GM23248 (cell line): ENCODE measurements around the gene TWF2. TPM values are rescaled to one million over a fixed set of nuclear protein-coding genes. Genes with fewer than 3 reads are reported as not detected.

ENCODE experiments used
- DNase-seq: peaks from one replicate; pipeline ENCODE4 v3.0.0-alpha.2; 2015
- H2AFZ ChIP-seq: fragments of 200-600 bp; sonication (generic); 2 replicates; pipeline ENCODE4 v1.6.1; 2016; ENCODE audit warnings: antibody characterized with exemption
- H3F3A ChIP-seq: fragments of 200-600 bp; sonication (generic); 2 replicates; pipeline ENCODE4 v1.6.1; 2016; ENCODE audit warnings: mild to moderate bottlenecking, antibody characterized with exemption, mixed run types; ENCODE audit not compliant: insufficient read depth
- H3K27ac ChIP-seq: fragments of 200-600 bp; sonication (generic); 2 replicates; pipeline ENCODE4 v1.5.1; 2016; ENCODE audit warnings: mild to moderate bottlenecking
- H3K27me3 ChIP-seq: fragments of 200-600 bp; sonication (generic); replicated peaks from 2 replicates; pipeline ENCODE4 v1.6.1; 2016; ENCODE audit warnings: mild to moderate bottlenecking; ENCODE audit not compliant: insufficient read depth
- H3K36me3 ChIP-seq: fragments of 200-600 bp; sonication (generic); 2 replicates; pipeline ENCODE4 v1.6.1; 2016; ENCODE audit warnings: low read depth, mild to moderate bottlenecking
- H3K4me1 ChIP-seq: fragments of 200-600 bp; sonication (generic); 2 replicates; pipeline ENCODE4 v1.6.1; 2016; ENCODE audit warnings: mild to moderate bottlenecking; ENCODE audit not compliant: insufficient read depth
- H3K4me2 ChIP-seq: fragments of 200-600 bp; sonication (generic); one replicate; pipeline ENCODE4 v1.6.1; 2016; ENCODE audit warnings: mild to moderate bottlenecking; ENCODE audit not compliant: unreplicated experiment
- H3K4me3 ChIP-seq: fragments of 200-600 bp; sonication (generic); 2 replicates; pipeline ENCODE4 v1.5.1; 2016; ENCODE audit warnings: mild to moderate bottlenecking
- H3K79me2 ChIP-seq: fragments of 200-600 bp; sonication (generic); 2 replicates; pipeline ENCODE4 v1.6.1; 2016; ENCODE audit warnings: mild to moderate bottlenecking; ENCODE audit not compliant: insufficient read depth
- H3K9ac ChIP-seq: fragments of 200-600 bp; sonication (generic); 2 replicates; pipeline ENCODE4 v1.6.1; 2016; ENCODE audit warnings: mild to moderate bottlenecking
- H3K9me2 ChIP-seq: fragments of 200-600 bp; sonication (generic); 2 replicates; pipeline ENCODE4 v1.6.1; 2016; ENCODE audit warnings: mixed run types, mild to moderate bottlenecking, moderate library complexity; ENCODE audit not compliant: insufficient read depth
- H3K9me3 ChIP-seq: fragments of 200-600 bp; sonication (generic); one replicate; pipeline ENCODE4 v1.6.1; 2017; ENCODE audit warnings: low read depth
- H4K20me1 ChIP-seq: fragments of 200-600 bp; sonication (generic); 2 replicates; pipeline ENCODE4 v1.6.0; 2016; ENCODE audit not compliant: insufficient read depth
- EZH2 ChIP-seq: fragments of 200-600 bp; sonication (generic); IDR thresholded peaks from 2 replicates; pipeline ENCODE4 v1.6.1; 2018; ENCODE audit warnings: antibody characterized with exemption, mild to moderate bottlenecking; ENCODE audit not compliant: insufficient read depth, poor library complexity, severe bottlenecking
- EZH2phosphoT487 ChIP-seq: fragments of 200-600 bp; sonication (generic); IDR thresholded peaks from 2 replicates; pipeline ENCODE4 v1.6.1; 2018; ENCODE audit warnings: antibody characterized with exemption, moderate library complexity, mild to moderate bottlenecking, low read depth; ENCODE audit not compliant: insufficient read depth
- WGBS, 2 experiments: methylation state at CpG; one replicate each; pipeline ENCODE4 v1.1.6; 2015 to 2017; ENCODE audit warnings: low lambda C conversion rate in 2 of 2, low coverage in 1 of 2; ENCODE audit errors: missing lambda C conversion rate in 2 of 2; 5-methylcytosine and 5-hydroxymethylcytosine counted together
- in situ Hi-C: fragments of 300-500 bp; cut with MboI; formaldehyde crosslinking; loops from 2 replicates; pipeline ENCODE4 v1.15.0; 2020
- polyA plus RNA-seq: library from polyadenylated mRNA; unstranded; fragments of >200 nt; fragmentation: Nextera tagmentation; extraction: Ambion mirVana; gene quantifications from 2 replicates; pipeline ENCODE4 v1.2.1, GENCODE V29; 2016
- total RNA-seq: library from RNA; depleted of rRNA; stranded (reverse); fragments of >200 nt; shearing (Covaris generic); gene quantifications from 2 replicates; pipeline ENCODE4 v1.2.3, GENCODE V29; 2014

The TWF2 gene
- total and polyA plus RNA-seq, 2 experiments from 2014 or later: 95.1 to 137 TPM

DNA sequence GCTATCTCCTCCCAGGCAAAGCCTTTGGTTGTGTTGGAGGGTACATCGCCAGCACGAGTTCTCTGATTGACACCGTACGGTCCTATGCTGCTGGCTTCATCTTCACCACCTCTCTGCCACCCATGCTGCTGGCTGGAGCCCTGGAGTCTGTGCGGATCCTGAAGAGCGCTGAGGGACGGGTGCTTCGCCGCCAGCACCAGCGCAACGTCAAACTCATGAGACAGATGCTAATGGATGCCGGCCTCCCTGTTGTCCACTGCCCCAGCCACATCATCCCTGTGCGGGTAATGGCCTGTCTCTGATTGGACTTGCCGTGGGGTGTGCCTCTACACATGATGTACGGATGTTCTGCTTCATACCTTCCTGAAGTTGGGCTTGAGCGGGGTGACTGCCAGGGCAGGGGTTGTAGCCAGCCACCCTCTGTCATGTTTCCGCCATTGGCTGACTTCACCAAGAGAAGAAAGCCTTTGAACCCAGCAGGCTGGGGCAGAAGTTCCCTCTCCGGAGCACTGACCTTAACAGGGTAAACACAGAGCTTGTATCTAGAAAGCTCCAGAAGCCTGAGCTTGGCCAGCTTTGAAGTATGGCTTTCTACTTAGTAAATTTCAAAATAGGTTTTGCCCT lies 27.6 kb downstream of the TWF2 start:
- Histone ChIP-seq H3K9ac (no peak overlapping the region), H3K36me3 (peaks cover 69% of the 10 kb centered on the region), H3K4me3 (no peak overlapping the region), H2AFZ (no peak overlapping the region), H3K9me2 (no peaks in the 10 kb centered on the region), H3K4me2 (no peak overlapping the region), H3F3A (peaks cover 18% of the 10 kb centered on the region), H3K9me3 (no peaks in the 10 kb centered on the region), H3K4me1 (0 out of 2 replicates have a peak, but pooled peaks cover under 1% of the 10 kb centered on the region), H3K27me3 (no peaks in the 10 kb centered on the region), H3K27ac (no peak overlapping the region), H3K79me2 (no peaks in the 10 kb centered on the region), H4K20me1 (no peaks in the 10 kb centered on the region)
- no peak for DNase-seq
- in situ Hi-C loops: no loop called here
- TF ChIP-seq EZH2: no peak
- no peak for TF ChIP-seq EZH2phosphoT487
- 92 to 93% methylated on average over 18 of the region's 18 CpGs for WGBS, 2 experiments

DNA sequence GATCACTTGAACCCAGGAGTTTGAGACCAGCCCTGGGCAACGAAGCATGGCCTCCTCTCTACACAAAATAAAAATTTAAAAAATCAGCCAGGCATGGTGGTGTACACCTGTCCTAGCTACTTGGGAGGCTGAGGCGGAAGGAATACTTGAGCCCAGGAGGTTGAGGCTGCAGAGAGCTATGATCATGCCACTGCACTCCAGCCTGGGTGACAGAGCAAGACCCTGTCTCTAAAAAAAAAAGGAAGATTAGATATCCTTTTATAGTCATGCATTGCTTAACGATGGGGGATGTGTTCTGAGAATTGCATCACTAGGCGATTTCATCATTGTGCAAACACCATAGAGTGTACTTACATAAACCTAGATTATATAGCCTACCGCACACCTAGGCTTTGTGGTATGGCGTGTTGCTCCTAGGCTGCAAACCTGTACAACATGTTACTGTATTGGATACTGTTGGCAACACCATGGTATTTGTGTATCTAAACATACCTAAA lies 28.4 kb downstream of the TWF2 start:
- peaks cover 77% of the 10 kb centered on the region for H3K36me3 ChIP-seq

DNA sequence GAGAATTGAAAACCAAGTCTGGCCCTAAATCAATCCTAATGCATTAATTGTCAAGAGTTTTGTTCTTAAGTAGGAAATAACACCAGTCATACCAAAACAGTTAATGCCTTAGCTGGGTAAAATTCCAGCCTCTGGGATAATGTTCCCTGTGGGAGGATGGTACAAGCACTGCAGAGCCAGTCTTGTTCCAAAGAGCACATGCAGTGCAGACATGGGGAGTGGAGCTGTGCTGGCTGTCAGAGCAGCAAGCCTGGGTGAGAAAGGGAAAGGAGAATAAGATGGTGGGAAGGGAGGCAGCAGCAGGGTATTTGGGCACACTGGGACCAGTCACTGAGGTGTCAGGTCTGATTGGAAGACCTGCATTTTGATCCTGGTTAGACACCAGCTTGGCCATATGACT lies 28.9 kb downstream of the TWF2 start:
- no peak overlapping the region for H3K27ac ChIP-seq
- no peaks in the 10 kb centered on the region for H3K9me2 ChIP-seq
- peaks cover 82% of the 10 kb centered on the region for H3K36me3 ChIP-seq
- TF ChIP-seq EZH2: no peak
- TF ChIP-seq EZH2phosphoT487: no peak
- H3F3A ChIP-seq: peaks cover 10% of the 10 kb centered on the region; the same call in 1 of the 2 replicates
- no peak overlapping the region for H3K9ac ChIP-seq
- no peak for DNase-seq
- H3K79me2 ChIP-seq: no peaks in the 10 kb centered on the region
- no peaks in the 10 kb centered on the region for H4K20me1 ChIP-seq
- in situ Hi-C loops: no loop called here
- H3K9me3 ChIP-seq: no peaks in the 10 kb centered on the region
- no peak overlapping the region for H3K4me3 ChIP-seq
- no peak overlapping the region for H2AFZ ChIP-seq
- no peak overlapping the region for H3K4me2 ChIP-seq
- H3K27me3 ChIP-seq: no peaks in the 10 kb centered on the region
- H3K4me1 ChIP-seq: no peaks in the 10 kb centered on the region

More for the DNA sequence above, 28.4 kb downstream of the TWF2 start:
- Histone ChIP-seq H3K4me1 (no peaks in the 10 kb centered on the region), H3K4me2 (no peak overlapping the region), H3K9me2 (no peaks in the 10 kb centered on the region), H3K9me3 (no peaks in the 10 kb centered on the region), H4K20me1 (no peaks in the 10 kb centered on the region), H3F3A (peaks cover 10% of the 10 kb centered on the region), H3K27me3 (no peaks in the 10 kb centered on the region), H2AFZ (no peak overlapping the region), H3K4me3 (no peak overlapping the region), H3K9ac (no peak overlapping the region), H3K27ac (no peak overlapping the region), H3K79me2 (no peaks in the 10 kb centered on the region)
- 78 to 85% methylated on average over 6 of the region's 6 CpGs for WGBS, 2 experiments
- TF ChIP-seq EZH2: no peak
- no peak for TF ChIP-seq EZH2phosphoT487
- DNase-seq: peak; percentile 39
- in situ Hi-C loops: no loop called here

DNA sequence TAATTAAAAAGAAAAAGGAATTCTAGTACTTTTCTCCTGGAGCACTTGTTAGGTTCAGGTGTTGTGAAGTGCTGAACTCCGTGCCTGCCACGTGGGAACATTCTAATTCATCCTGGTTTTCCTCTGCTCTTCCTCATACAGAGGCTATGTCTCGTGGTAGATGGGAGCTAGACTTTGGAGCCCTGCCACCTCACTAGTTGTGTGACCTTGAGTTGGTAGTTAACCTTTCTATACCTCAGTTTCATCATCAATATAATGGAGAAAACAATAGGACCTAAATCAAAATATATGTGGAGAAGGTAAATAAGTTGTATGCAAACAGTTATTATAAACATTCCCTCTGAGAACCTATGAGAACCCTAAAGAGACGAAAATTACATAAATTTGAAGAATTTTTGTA lies 30.4 kb downstream of the TWF2 start:
- H3K36me3 ChIP-seq: peaks cover 87% of the 10 kb centered on the region

More for the DNA sequence above, 30.4 kb downstream of the TWF2 start:
- H3K4me3 ChIP-seq: no peak overlapping the region
- no peak overlapping the region for H2AFZ ChIP-seq
- no peaks in the 10 kb centered on the region for H3K79me2 ChIP-seq
- no peaks in the 10 kb centered on the region for H3K4me1 ChIP-seq
- in situ Hi-C loops: no loop called here
- H3K27ac ChIP-seq: no peak overlapping the region
- 66 to 69% methylated on average over 4 of the region's 4 CpGs for WGBS, 2 experiments
- H3F3A ChIP-seq: peaks cover 15% of the 10 kb centered on the region; the same call in 1 of the 2 replicates
- H3K9me3 ChIP-seq: no peaks in the 10 kb centered on the region
- no peaks in the 10 kb centered on the region for H3K9me2 ChIP-seq
- DNase-seq: no peak
- no peaks in the 10 kb centered on the region for H4K20me1 ChIP-seq
- H3K9ac ChIP-seq: no peak overlapping the region
- H3K4me2 ChIP-seq: no peak overlapping the region
- no peak for TF ChIP-seq EZH2phosphoT487
- TF ChIP-seq EZH2: no peak
- H3K27me3 ChIP-seq: no peaks in the 10 kb centered on the region
